Astrocyte of the cerebellum (primary cell): ENCODE results near the gene TFAP2D.

Source experiments
- DNase-seq: peaks from one replicate; pipeline ENCODE4 v3.0.0-alpha.2; 2011; ENCODE audit warnings: low read depth
- H3K4me3 ChIP-seq: 2 replicates; pipeline ENCODE4 v1.5.1; 2011; ENCODE audit warnings: mild to moderate bottlenecking, low read depth, low read length, moderate library complexity
- in situ Hi-C: cut with HindIII; loops from 2 replicates; pipeline ENCODE4 v1.10.0; 2017; ENCODE audit warnings: low sequenced_read_pairs
- TF ChIP-seq, protein P1 (sequence below): IDR thresholded peaks from 2 replicates; pipeline ENCODE4 v1.5.1; 2012; ENCODE audit warnings: low read length, low read depth, moderate library complexity, mild to moderate bottlenecking; ENCODE audit errors: missing control alignments

TFAP2D gene

DNA sequence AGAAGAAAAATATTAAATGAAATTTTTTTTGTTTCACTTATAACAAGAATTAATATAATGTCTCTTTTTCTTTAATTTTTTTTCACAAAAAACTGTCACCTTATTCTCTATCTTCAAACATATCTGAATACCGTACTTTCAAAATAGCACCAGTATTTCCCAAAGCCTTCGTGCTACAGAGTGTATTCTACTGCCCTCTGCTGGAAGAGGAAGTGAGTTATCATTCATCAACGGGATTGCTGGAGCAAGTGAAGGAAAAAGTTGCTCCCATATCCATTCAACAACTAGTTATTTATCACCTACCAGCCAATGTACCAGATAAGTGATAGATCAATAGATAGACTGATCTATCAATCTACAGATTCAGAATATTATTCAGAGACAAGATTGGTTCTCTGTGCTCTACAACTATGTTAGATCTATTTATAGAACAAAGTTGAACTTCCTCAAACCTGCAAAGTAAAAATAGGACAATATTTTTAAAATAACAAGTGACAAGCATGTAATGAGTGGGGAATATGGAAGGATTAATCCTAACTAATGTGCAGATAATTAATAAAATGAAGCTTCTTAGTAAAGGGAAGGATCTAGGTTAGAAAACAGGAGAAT is 78.7 kb downstream of the TFAP2D start:
- no peak for DNase-seq
- no peak overlapping the region for H3K4me3 ChIP-seq
- in situ Hi-C loops, result no loop called here
- TF ChIP-seq, protein P1, sequence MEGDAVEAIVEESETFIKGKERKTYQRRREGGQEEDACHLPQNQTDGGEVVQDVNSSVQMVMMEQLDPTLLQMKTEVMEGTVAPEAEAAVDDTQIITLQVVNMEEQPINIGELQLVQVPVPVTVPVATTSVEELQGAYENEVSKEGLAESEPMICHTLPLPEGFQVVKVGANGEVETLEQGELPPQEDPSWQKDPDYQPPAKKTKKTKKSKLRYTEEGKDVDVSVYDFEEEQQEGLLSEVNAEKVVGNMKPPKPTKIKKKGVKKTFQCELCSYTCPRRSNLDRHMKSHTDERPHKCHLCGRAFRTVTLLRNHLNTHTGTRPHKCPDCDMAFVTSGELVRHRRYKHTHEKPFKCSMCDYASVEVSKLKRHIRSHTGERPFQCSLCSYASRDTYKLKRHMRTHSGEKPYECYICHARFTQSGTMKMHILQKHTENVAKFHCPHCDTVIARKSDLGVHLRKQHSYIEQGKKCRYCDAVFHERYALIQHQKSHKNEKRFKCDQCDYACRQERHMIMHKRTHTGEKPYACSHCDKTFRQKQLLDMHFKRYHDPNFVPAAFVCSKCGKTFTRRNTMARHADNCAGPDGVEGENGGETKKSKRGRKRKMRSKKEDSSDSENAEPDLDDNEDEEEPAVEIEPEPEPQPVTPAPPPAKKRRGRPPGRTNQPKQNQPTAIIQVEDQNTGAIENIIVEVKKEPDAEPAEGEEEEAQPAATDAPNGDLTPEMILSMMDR, result peak; percentile 78

DNA sequence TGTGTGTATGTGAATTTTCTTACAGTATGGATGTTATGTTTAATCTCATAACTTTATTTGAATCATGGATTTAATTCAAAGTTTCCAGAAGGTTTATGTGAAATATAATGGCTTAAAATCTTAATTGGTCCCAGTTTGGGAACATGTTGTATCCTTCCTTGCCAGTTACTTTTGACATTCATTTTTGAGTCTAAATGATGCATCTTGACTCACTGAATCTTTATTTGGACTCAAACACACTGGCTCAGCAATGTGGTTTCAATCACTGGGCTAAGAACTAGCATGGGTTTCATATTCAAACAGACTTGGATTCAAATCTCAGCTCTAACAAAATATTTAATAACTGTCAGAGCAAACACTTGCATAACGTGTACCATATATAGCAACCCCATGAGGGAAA is 79.4 kb downstream of the TFAP2D start:
- in situ Hi-C loops, result no loop called here
- no peak for DNase-seq
- H3K4me3 ChIP-seq, result no peak overlapping the region
- TF ChIP-seq, protein P1, result no peak

DNA sequence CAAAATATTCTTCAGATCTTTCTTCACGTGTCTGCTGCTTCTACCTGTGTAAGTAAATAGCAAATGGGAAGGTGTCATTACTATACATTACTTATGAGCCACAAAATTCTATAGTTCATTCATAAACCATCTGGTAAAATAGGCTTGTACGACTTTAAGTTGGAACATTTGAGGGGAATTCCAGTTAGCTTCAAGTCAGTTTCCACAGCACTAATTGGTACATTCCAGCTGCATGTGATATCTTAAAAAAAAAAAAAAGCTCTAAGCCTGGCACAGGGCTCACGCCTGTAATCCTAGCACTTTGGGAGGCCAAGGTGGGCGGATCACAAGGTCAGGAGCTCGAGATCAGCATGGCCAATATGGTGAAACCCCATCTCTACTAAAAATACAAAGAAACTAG is 82.2 kb downstream of the TFAP2D start:
- in situ Hi-C loops, result no loop called here
- no peak overlapping the region for H3K4me3 ChIP-seq
- TF ChIP-seq, protein P1, result no peak
- no peak for DNase-seq

DNA sequence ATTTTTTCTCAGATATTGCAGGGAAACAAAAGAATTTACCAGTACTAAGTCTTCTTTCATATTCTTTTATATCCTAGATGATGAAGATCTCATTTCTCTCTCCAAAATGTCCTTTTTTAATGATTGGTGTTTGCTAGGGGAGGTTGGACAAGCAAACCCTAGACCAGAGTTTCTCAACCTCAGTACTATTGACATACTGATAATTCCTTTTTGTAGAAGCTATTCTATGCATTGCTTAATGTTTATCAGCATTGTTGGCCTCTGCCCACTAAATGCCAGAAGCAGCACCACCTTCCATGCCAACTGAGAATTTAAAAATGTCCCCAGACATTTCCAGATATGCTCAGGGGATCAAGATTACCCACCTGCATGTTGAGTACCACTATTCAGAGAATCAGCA is 91.0 kb downstream of the TFAP2D start:
- TF ChIP-seq, protein P1, result no peak

DNA sequence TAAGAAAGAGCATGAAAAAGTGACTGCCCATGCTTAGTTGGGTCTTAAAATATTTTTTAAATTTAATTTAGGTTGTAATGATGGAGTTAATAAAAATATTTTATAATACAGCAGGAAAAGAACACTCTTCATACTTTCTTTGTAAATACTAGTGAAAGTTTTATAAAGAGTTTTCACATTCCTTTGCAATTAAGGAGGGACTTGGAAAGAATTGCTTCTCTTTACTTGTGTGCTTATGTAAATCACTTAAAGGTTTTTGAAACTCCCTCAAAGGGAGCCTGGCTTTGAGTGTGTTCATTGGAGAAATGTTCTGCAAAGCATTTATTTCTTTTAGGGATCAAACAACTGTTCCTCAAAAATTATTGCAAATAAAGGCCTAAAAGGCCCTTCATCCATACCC is 93.7 kb downstream of the TFAP2D start:
- H3K4me3 ChIP-seq, result no peak overlapping the region
- DNase-seq, result no peak
- in situ Hi-C loops, result no loop called here
- TF ChIP-seq, protein P1, result no peak

More for the DNA sequence above, 91.0 kb downstream of the TFAP2D start:
- H3K4me3 ChIP-seq, result no peak overlapping the region
- in situ Hi-C loops, result no loop called here
- DNase-seq, result no peak

DNA sequence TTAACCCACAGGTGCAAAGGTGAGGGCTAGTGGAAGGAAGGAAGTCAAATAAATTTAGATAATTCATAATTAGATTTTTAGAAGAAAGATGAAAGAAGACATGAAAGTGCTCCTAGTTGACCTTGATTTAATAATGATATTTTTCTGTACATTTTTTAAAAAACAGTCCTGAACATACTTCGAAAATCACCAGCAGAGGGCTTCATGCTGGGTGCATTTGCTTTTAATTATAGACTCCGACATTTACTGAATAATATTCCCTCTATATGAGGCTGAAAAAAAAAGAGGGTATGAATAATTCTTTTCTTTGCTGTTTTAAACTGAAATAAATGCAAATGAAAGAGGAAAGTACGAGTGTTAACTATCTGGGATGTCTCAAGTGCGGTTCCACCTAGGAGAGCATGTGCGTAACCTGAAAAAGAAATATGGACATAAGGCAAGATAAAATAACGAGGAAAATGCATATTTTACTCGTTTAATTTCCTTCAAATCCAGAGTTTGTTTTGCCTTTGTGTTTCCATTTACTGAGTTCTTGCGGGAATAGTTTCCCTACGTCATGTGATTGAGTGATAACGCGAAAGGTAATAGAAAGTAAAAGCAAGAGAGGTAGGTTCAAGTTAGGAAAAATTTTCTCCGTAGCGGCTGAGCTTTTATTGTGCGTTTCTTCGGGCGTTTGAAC is 102.2 kb downstream of the TFAP2D start:
- H3K4me3 ChIP-seq, result peak overlapping the region; percentile 44
- TF ChIP-seq, protein P1, result peak; percentile 44
- no peak for DNase-seq
- in situ Hi-C loops, result no loop called here
